K562 (cell line): ENCODE data around the gene ST6GALNAC3. TPM values are rescaled to one million over a fixed set of nuclear protein-coding genes. Genes with fewer than 3 reads are reported as not detected.
A peak's percentile ranks its signal among the peaks of the same experiment; 100 is the strongest.
"Not testable (repeated sequence)": the region's sequence is repeated elsewhere in the genome, so short reads cannot be mapped to it uniquely, and the experiment has no call there.

Source experiments
- ATAC-seq: fragments of 200-7000 bp; cut with Tn5 transposase; 3 replicates; pipeline ENCODE4 v1.9.1; 2020; ENCODE audit warnings: moderate library complexity
- BruUV-seq: library from RNA; stranded (reverse); fragments of 400-500 nt; replicated peaks from 2 replicates; lab custom pipeline; 2021; lab: Mats Ljungman, UMichigan
- CTCF ChIA-PET: fragments of 300-600 bp; formaldehyde crosslinking; extraction: SDS; loops from one replicate; lab custom pipeline; 2021; ENCODE audit warnings: low intra/inter-chr PET ratio; lab: Yijun Ruan, JAX
- POLR2A ChIA-PET: fragments of 300-600, 350-650 bp; sonication (Branson Sonifier 250); formaldehyde crosslinking; extraction: SDS; loops from one replicate; lab custom pipeline; 2021; ENCODE audit warnings: antibody characterized with exemption, inconsistent platforms; lab: Yijun Ruan, JAX
- DNase-seq, 4 experiments: peaks; one replicate each; pipeline versions ENCODE4 v3.0.0 to v3.0.0-alpha.2; 2011 to 2018; ENCODE audit warnings: low spot score in 3 of 4, mixed read lengths in 3 of 4; ENCODE audit errors: extremely low read depth in 1 of 4
- FAIRE-seq: peaks from 2 replicates; lab custom pipeline; 2011; peaks lifted over from hg19 to GRCh38; lab: Jason Lieb, UNC
- H2AFZ ChIP-seq: 2 replicates; pipeline ENCODE4 v1.6.0; 2011; ENCODE audit warnings: low read depth, low read length, control low read depth, inconsistent platforms
- H3K27ac ChIP-seq: fragments of 200-600 bp; 3 replicates; pipeline ENCODE4 v1.8.0; 2011; ENCODE audit warnings: low read depth, mild to moderate bottlenecking, control low read depth, inconsistent platforms, low read length, moderate library complexity, mixed read lengths; ENCODE audit errors: extremely low read depth
- H3K27me3 ChIP-seq, 2 experiments: fragments of 300-600 bp in 1 of 2; 2 replicates in 1 of 2; 3 replicates in 1 of 2; pipeline versions ENCODE4 v1.6.0 to v1.8.0; 2011; ENCODE audit warnings: inconsistent platforms in 2 of 2, low read length in 2 of 2, mild to moderate bottlenecking in 1 of 2, mixed read lengths in 1 of 2, moderate library complexity in 1 of 2; ENCODE audit not compliant: control insufficient read depth in 2 of 2, insufficient read depth in 2 of 2
- H3K36me3 ChIP-seq: fragments of 300-600 bp; 3 replicates; pipeline ENCODE4 v1.8.0; 2011; ENCODE audit warnings: mild to moderate bottlenecking, low read length, inconsistent platforms; ENCODE audit not compliant: control insufficient read depth, insufficient read depth
- H3K4me1 ChIP-seq, 2 experiments: fragments of 200-600 bp in 1 of 2; replicated peaks in 1 of 2; 2 replicates in 1 of 2; 3 replicates in 1 of 2; pipeline versions ENCODE4 v1.5.1 to v1.8.0; 2011; ENCODE audit warnings: inconsistent platforms in 2 of 2, low read length in 2 of 2, mild to moderate bottlenecking in 1 of 2, mixed read lengths in 1 of 2, moderate library complexity in 1 of 2; ENCODE audit not compliant: control insufficient read depth in 2 of 2, insufficient read depth in 2 of 2
- H3K4me2 ChIP-seq: 2 replicates; pipeline ENCODE4 v1.6.1; 2011; ENCODE audit warnings: low read length, control low read depth, inconsistent platforms, mixed read lengths; ENCODE audit not compliant: insufficient read depth
- H3K4me3 ChIP-seq: fragments of 200-600 bp; sonication (generic), shearing (Covaris generic); 2 replicates; pipeline ENCODE4 v1.5.1; 2016; ENCODE audit warnings: control low read depth, inconsistent platforms
- H3K79me2 ChIP-seq: fragments of 200-600 bp; 3 replicates; pipeline ENCODE4 v1.8.0; 2011; ENCODE audit warnings: low read length, inconsistent platforms; ENCODE audit not compliant: control insufficient read depth, insufficient read depth
- H3K9ac ChIP-seq, 2 experiments: 2 replicates each; pipeline versions ENCODE4 v1.6.0 to v1.6.1; 2011; ENCODE audit warnings: low read depth in 2 of 2, low read length in 2 of 2, control low read depth in 1 of 2, inconsistent platforms in 1 of 2, mild to moderate bottlenecking in 1 of 2, mixed read lengths in 1 of 2; ENCODE audit not compliant: insufficient read depth in 1 of 2
- H3K9me1 ChIP-seq: one replicate; pipeline ENCODE4 v1.6.0; 2011; ENCODE audit warnings: inconsistent platforms, mild to moderate bottlenecking, low read length, moderate library complexity; ENCODE audit not compliant: control insufficient read depth, insufficient read depth
- H3K9me3 ChIP-seq: replicated peaks from 2 replicates; pipeline ENCODE4 v1.5.1; 2011; ENCODE audit warnings: low read depth, low read length, inconsistent platforms; ENCODE audit not compliant: control insufficient read depth, insufficient read depth
- H4K20me1 ChIP-seq: replicated peaks from 2 replicates; pipeline ENCODE4 v1.6.1; 2011; ENCODE audit warnings: low read length, inconsistent platforms, mixed read lengths; ENCODE audit not compliant: control insufficient read depth, insufficient read depth
- CEBPB ChIP-seq: fragments of 450-650 bp; IDR thresholded peaks from 2 replicates; pipeline ENCODE4 v1.6.1; 2016; ENCODE audit warnings: missing genetic modification characterization, missing compliant biosample characterization
- HNRNPH1 ChIP-seq: fragments of 200-400 bp; formaldehyde crosslinking; optimal IDR thresholded peaks from 2 replicates; pipeline ENCODE3; 2017; ENCODE audit warnings: low read depth, mild to moderate bottlenecking, low read length, moderate library complexity
- WGBS: fragments of 100-300 bp; shearing (Covaris generic); methylation state at CpG from one replicate; pipeline ENCODE4 v1.1.6; 2016; ENCODE audit warnings: low coverage, mixed read lengths; ENCODE audit not compliant: insufficient coverage; ENCODE audit errors: missing lambda C conversion rate; 5-methylcytosine and 5-hydroxymethylcytosine counted together
- in situ Hi-C: fragments of 300-500 bp; cut with MboI; formaldehyde crosslinking; loops from 4 replicates; pipeline ENCODE4 v1.15.0; 2018; ENCODE audit warnings: inconsistent platforms, mixed read lengths
- intact Hi-C: fragments of 100-400 bp; cut with micrococcal nuclease; formaldehyde crosslinking; loops from 2 replicates; pipeline ENCODE4 v1.14.2; 2022
- polyA plus RNA-seq, 8 experiments: library from polyadenylated mRNA; depleted of rRNA in 4 of 8; stranded (reverse) in 5 of 8; unstranded in 3 of 8; fragments of >200 nt; fragmentation: Nextera tagmentation in 2 of 8; fragmentation: Illumina TruSeq in 1 of 8; extraction: Ambion mirVana in 2 of 8; extraction: Trizol in 1 of 8; gene quantifications; 2 replicates each; pipeline versions ENCODE4 v1.2.1 to v1.2.3, GENCODE V29; 2011 to 2014; ENCODE audit warnings: inconsistent platforms in 1 of 8, missing spikeins in 1 of 8
- total RNA-seq, 7 experiments: library from RNA; depleted of rRNA in 6 of 7; stranded (reverse); fragments of >200 nt in 6 of 7; fragmentation: Illumina TruSeq in 2 of 7; extraction: Trizol in 2 of 7; gene quantifications; 2 replicates each; pipeline versions ENCODE4 v1.2.1 to v1.2.3, GENCODE V29; 2011 to 2021; ENCODE audit warnings: low replicate concordance in 1 of 7

The ST6GALNAC3 gene
- total and polyA plus RNA-seq, 9 of the 15 experiments (the other 6 are each of a cell fraction or from before 2014, with no cell fraction given) = 0.04 to 0.29 (median 0.18) TPM; not detected in 6

DNA sequence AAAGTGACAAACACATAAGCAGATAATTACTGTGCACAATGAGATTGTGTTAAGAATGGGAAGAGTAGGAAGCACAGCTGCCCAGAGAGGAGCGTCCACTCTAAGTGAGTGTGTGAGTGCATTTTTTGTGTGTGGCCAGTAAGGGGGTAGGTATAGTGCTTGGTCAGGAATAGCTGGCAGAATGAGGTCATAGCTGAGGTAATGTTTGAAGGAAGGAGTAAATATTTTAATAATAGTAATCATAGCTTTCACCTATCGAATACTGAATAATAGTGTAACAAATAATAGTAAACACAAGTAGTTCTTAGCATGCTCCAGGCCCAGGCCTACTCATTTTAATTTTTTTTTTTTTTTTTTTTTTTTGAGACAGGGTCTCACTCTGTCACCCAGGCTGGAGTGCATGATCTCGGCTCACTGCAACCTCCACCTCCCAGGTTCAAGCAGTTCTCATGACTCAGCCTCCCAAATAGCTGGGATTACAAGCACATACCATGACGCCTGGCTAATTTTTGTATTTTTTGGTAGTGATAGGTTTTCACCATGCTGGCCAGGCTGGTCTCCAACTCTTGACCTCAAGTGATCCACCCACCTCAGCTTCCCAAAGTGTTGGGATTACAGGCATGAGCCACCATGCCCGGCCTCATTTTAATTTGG, 49.0 kb downstream of the ST6GALNAC3 start:
- H4K20me1 ChIP-seq, H3K27me3 ChIP-seq, ATAC-seq, DNase-seq, H3K36me3 ChIP-seq, H3K4me3 ChIP-seq, intact Hi-C loops, H3K4me1 ChIP-seq, BruUV-seq, POLR2A ChIA-PET, in situ Hi-C loops, H3K9ac ChIP-seq, H3K9me1 ChIP-seq, H3K27ac ChIP-seq, H2AFZ ChIP-seq, H3K9me3 ChIP-seq, H3K4me2 ChIP-seq, CTCF ChIA-PET, H3K79me2 ChIP-seq, FAIRE-seq: not testable (repeated sequence)
- WGBS = 3% methylated on average over 5 of the region's 5 CpGs

DNA sequence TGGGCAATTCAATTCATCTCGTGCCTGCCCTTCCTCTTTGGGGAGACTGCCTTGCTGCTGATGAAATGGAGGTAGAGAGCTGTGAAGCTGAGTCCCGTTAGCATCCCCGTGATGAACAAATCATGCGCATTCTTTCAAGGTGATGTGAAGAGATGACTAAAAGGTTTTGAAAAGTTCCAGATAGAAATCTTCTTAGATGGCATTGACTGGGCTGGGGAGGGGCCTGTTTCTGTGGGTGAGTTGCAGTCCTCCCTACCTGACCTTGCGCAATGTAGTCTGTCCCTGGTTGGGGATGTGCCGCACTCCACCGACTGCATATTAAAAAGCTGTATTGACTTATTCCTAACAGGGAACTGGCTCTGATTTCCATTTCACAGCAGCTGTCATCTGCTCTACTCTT, 49.6 kb downstream of the ST6GALNAC3 start:
- Histone ChIP-seq H3K79me2 (no peaks in the 10 kb centered on the region), H3K4me3 (no peak overlapping the region), H4K20me1 (no peaks in the 10 kb centered on the region), H3K27ac (no peak overlapping the region), H3K4me1 (no peaks in the 10 kb centered on the region), H3K4me2 (no peak overlapping the region), H3K9me1 (peaks cover 2% of the 10 kb centered on the region), H3K36me3 (no peaks in the 10 kb centered on the region), H3K9me3 (no peaks in the 10 kb centered on the region), H3K9ac (no peak overlapping the region), H2AFZ (no peak overlapping the region), H3K27me3 (no peaks in the 10 kb centered on the region)
- no TSS peak for BruUV-seq
- CTCF ChIA-PET = no interaction called here
- ATAC-seq (no peak), FAIRE-seq (no peak), DNase-seq (no peak)
- in situ Hi-C loops (no loop called here), intact Hi-C loops (no loop called here)
- 20% methylated on average over 7 of the region's 7 CpGs for WGBS
- TF ChIP-seq CEBPB (0 out of 2 replicates have a peak, but pooled peaks have one; percentile 19), HNRNPH1 (no peak)
- POLR2A ChIA-PET = no interaction called here
